ENCODE results near the gene FGFBP3. TPM values are rescaled to one million over a fixed set of nuclear protein-coding genes. Genes with fewer than 3 reads are reported as not detected.

FGFBP3 gene
- total and polyA plus RNA-seq, 2 donors (not counting 3 experiments of a cell fraction or from before 2014, with no cell fraction given), result 0.11 to 0.38 TPM

GRCh38 chr10:91865562-91866081 is 43.7 kb downstream of the FGFBP3 start:
- no peak overlapping the region for H3K4me3 ChIP-seq (replicated peaks in 1 of 3; ENCODE audit: insufficient read depth in 1 of 3, low read depth in 1 of 3, low read length in 3 of 3)
- H3K9me3 ChIP-seq (replicated peaks; ENCODE audit: control insufficient read depth, insufficient read depth, low read length), result no peaks in the 10 kb centered on the region
- H3K4me1 ChIP-seq (ENCODE audit: control insufficient read depth, extremely low read depth, insufficient read depth, low read length), result no peaks in the 10 kb centered on the region
- no peaks in the 10 kb centered on the region for H3K9me1 ChIP-seq (replicated peaks; ENCODE audit: control insufficient read depth, extremely low read depth, insufficient read depth, low read length)
- FAIRE-seq (no peak), DNase-seq (ENCODE audit: low read depth, low spot score) (no peak)
- dilution Hi-C loops (cut with MboI; ENCODE audit: extremely low pct_ligation_motif_present, low sequenced_read_pairs), result no loop called here
- H2AFZ ChIP-seq (ENCODE audit: low read depth, low read length), result no peak overlapping the region
- H3K79me2 ChIP-seq (ENCODE audit: control insufficient read depth, insufficient read depth, low read length), result no peaks in the 10 kb centered on the region
- no peaks in the 10 kb centered on the region for H4K20me1 ChIP-seq (replicated peaks; ENCODE audit: control insufficient read depth, extremely low read depth, insufficient read depth, low read length)
- H3K27ac ChIP-seq (ENCODE audit: insufficient read depth, low read depth, low read length), result no peak overlapping the region
- TF ChIP-seq JUN (IDR thresholded peaks at IDR 0.05; ENCODE audit: borderline replicate concordance, insufficient read depth, insufficient read length, low read depth) (no peak), POLR2A (IDR thresholded peaks at IDR 0.05; ENCODE audit: low read depth, low read length) (no peak)
- no peaks in the 10 kb centered on the region for H3K27me3 ChIP-seq (ENCODE audit: control insufficient read depth in 2 of 2, insufficient read depth in 2 of 2, low read length in 2 of 2)
- no peak overlapping the region for H3K9ac ChIP-seq (replicated peaks; ENCODE audit: extremely low read depth, insufficient read depth, low read length)
- intact Hi-C loops (cut with micrococcal nuclease), result no loop called here
- BruUV-seq (replicated peaks), result no TSS peak
- peaks cover 0 to 7% of the 10 kb centered on the region in 2 experiments for H3K36me3 ChIP-seq (ENCODE audit: control insufficient read depth in 2 of 2, extremely low read depth in 1 of 2, insufficient read depth in 2 of 2, low read length in 2 of 2)
- H3K4me2 ChIP-seq (ENCODE audit: insufficient read depth, low read length), result no peak overlapping the region
- CTCF ChIA-PET, result interaction anchor here (0.7 to 1.5 kb wide), 4 partner anchors 9 to 47 kb away, joined by 3 to 5 read pairs (median 4); no protein-coding TSS in a partner anchor
- POLR2A ChIA-PET, result interaction anchor here (0.6 kb wide), 1 partner anchor 28 kb away, joined by 3 read pairs; no protein-coding TSS in a partner anchor

- FAIRE-seq, result no peak
- intact Hi-C loops (cut with micrococcal nuclease), result no loop called here
These were observed 44.5 kb downstream of the FGFBP3 start for GRCh38 chr10:91864744-91865143.

More at GRCh38 chr10:91864744-91865143, 44.5 kb downstream of the FGFBP3 start:
- H3K4me3 ChIP-seq (replicated peaks in 1 of 3; ENCODE audit: insufficient read depth in 1 of 3, low read depth in 1 of 3, low read length in 3 of 3), result no peak overlapping the region
- H3K79me2 ChIP-seq (ENCODE audit: control insufficient read depth, insufficient read depth, low read length), result no peaks in the 10 kb centered on the region
- H3K9me1 ChIP-seq (replicated peaks; ENCODE audit: control insufficient read depth, extremely low read depth, insufficient read depth, low read length), result no peaks in the 10 kb centered on the region
- BruUV-seq (replicated peaks), result no TSS peak
- no peaks in the 10 kb centered on the region for H3K9me3 ChIP-seq (replicated peaks; ENCODE audit: control insufficient read depth, insufficient read depth, low read length)
- no peaks in the 10 kb centered on the region for H4K20me1 ChIP-seq (replicated peaks; ENCODE audit: control insufficient read depth, extremely low read depth, insufficient read depth, low read length)
- TF ChIP-seq FOS (IDR thresholded peaks at IDR 0.05; ENCODE audit: borderline replicate concordance, insufficient read depth, low read length), result no peak
- TF ChIP-seq CTCF (IDR thresholded peaks at IDR 0.05; ENCODE audit: extremely low read depth in 1 of 2, insufficient read depth in 1 of 2, low read depth in 1 of 2, low read length in 2 of 2), result no peak
- TF ChIP-seq MAX (IDR thresholded peaks at IDR 0.05; ENCODE audit: insufficient read depth, insufficient read length), result no peak
- TF ChIP-seq GATA2 (IDR thresholded peaks at IDR 0.05; ENCODE audit: insufficient read depth, insufficient read length, low read depth, low read length), result no peak
- no peak for TF ChIP-seq JUN (IDR thresholded peaks at IDR 0.05; ENCODE audit: borderline replicate concordance, insufficient read depth, insufficient read length, low read depth)
- TF ChIP-seq EZH2 (IDR thresholded peaks at IDR 0.05; ENCODE audit: borderline replicate concordance, low read depth, low read length, severe bottlenecking), result no peak
- no peak for TF ChIP-seq POLR2A (IDR thresholded peaks at IDR 0.05; ENCODE audit: low read depth, low read length)
- no peak for TF ChIP-seq MYC (IDR thresholded peaks at IDR 0.05; ENCODE audit: low read depth, low read length)
- TF ChIP-seq POLR2AphosphoS5 (IDR thresholded peaks at IDR 0.05; ENCODE audit: insufficient read depth, low read depth, low read length), result no peak
- no peak overlapping the region for H3K9ac ChIP-seq (replicated peaks; ENCODE audit: extremely low read depth, insufficient read depth, low read length)
- no peaks in the 10 kb centered on the region for H3K4me1 ChIP-seq (ENCODE audit: control insufficient read depth, extremely low read depth, insufficient read depth, low read length)
- no peak overlapping the region for H2AFZ ChIP-seq (ENCODE audit: low read depth, low read length)
- no peak overlapping the region for H3K4me2 ChIP-seq (ENCODE audit: insufficient read depth, low read length)
- DNase-seq (ENCODE audit: low read depth, low spot score), result no peak
- H3K27me3 ChIP-seq (ENCODE audit: control insufficient read depth in 2 of 2, insufficient read depth in 2 of 2, low read length in 2 of 2), result no peaks in the 10 kb centered on the region
- POLR2A ChIA-PET, result no interaction called here
- H3K36me3 ChIP-seq (ENCODE audit: control insufficient read depth in 2 of 2, extremely low read depth in 1 of 2, insufficient read depth in 2 of 2, low read length in 2 of 2), result peaks cover 1 to 11% of the 10 kb centered on the region in 2 experiments
- H3K27ac ChIP-seq (ENCODE audit: insufficient read depth, low read depth, low read length), result no peak overlapping the region
- CTCF ChIA-PET, result interaction anchor here (0.7 to 1.5 kb wide), 4 partner anchors 8 to 48 kb away, joined by 3 to 5 read pairs (median 4); no protein-coding TSS in a partner anchor
- dilution Hi-C loops (cut with MboI; ENCODE audit: extremely low pct_ligation_motif_present, low sequenced_read_pairs), result no loop called here

Measured in endothelial cell of umbilical vein (primary cell).